ENCODE results near the gene SOX5.

DNA sequence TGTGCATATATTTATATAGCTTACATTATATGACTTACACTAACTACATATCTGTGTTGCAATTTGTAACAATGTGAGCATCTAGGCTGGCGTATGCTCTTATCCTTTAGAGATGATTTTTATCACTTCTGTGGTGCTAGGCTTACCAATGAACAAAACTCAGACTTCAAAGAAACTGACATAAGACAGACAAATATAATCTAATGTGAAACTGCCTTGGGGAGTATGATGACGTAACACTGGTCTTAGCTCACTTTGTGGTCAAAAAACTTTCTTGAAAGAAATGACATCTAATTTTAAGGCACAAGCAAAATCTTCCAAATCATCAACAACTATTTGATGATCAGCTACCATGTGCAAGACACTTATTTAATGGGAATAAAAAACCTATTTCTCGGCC, 50.0 kb downstream of the SOX5 start:
- TF ChIP-seq, protein P1, sequence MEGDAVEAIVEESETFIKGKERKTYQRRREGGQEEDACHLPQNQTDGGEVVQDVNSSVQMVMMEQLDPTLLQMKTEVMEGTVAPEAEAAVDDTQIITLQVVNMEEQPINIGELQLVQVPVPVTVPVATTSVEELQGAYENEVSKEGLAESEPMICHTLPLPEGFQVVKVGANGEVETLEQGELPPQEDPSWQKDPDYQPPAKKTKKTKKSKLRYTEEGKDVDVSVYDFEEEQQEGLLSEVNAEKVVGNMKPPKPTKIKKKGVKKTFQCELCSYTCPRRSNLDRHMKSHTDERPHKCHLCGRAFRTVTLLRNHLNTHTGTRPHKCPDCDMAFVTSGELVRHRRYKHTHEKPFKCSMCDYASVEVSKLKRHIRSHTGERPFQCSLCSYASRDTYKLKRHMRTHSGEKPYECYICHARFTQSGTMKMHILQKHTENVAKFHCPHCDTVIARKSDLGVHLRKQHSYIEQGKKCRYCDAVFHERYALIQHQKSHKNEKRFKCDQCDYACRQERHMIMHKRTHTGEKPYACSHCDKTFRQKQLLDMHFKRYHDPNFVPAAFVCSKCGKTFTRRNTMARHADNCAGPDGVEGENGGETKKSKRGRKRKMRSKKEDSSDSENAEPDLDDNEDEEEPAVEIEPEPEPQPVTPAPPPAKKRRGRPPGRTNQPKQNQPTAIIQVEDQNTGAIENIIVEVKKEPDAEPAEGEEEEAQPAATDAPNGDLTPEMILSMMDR (IDR thresholded peaks at IDR 0.05) = no peak
- no peak for TF ChIP-seq POLR2A (IDR thresholded peaks at IDR 0.05)
